GM19238 (cell line): Measurements from ENCODE around the gene OR2T10.
"Not testable (repeated sequence)": the region's sequence is repeated elsewhere in the genome, so short reads cannot be mapped to it uniquely, and the experiment has no call there.

ENCODE experiments used
- DNase-seq: peaks from one replicate; pipeline ENCODE4 v3.0.0; 2011; ENCODE audit warnings: low spot score; ENCODE audit not compliant: insufficient read length

The OR2T10 gene

GRCh38 chr1:248596615-248597014 is 885 bp downstream of the OR2T10 start:
- DNase-seq: no peak

- no peak for DNase-seq
Observed at GRCh38 chr1:248593226-248593625, 4.3 kb downstream of the OR2T10 start.

- no peak for DNase-seq
Observed at GRCh38 chr1:248592655-248593054, 4.8 kb downstream of the OR2T10 start.

- no peak for DNase-seq
Observed at GRCh38 chr1:248590055-248590454, 7.4 kb downstream of the OR2T10 start.

GRCh38 chr1:248589334-248589733 is 8.2 kb downstream of the OR2T10 start:
- no peak for DNase-seq

GRCh38 chr1:248585266-248585665 is 12.2 kb downstream of the OR2T10 start:
- DNase-seq: no peak

- DNase-seq: no peak
Observed at GRCh38 chr1:248576260-248576980, 21.1 kb downstream of the OR2T10 start.

- not testable (repeated sequence) for DNase-seq
Observed at GRCh38 chr1:248574657-248575056, 22.8 kb downstream of the OR2T10 start, which contains the start of gene OR2T34. OR2T34 (minus strand) TSS chr1:248574757; CDS start chr1:248574757, 0 bp downstream.

GRCh38 chr1:248573856-248574255 is 23.6 kb downstream of the OR2T10 start:
- not testable (repeated sequence) for DNase-seq

- not testable (repeated sequence) for DNase-seq
Observed at GRCh38 chr1:248572049-248572448, 25.5 kb downstream of the OR2T10 start.

- not testable (repeated sequence) for DNase-seq
Observed at GRCh38 chr1:248570811-248571210, 26.7 kb downstream of the OR2T10 start.

- DNase-seq: not testable (repeated sequence)
Observed at GRCh38 chr1:248569049-248569448, 28.5 kb downstream of the OR2T10 start.

- peak; percentile 0 for DNase-seq
Observed at GRCh38 chr1:248565530-248566373, 31.7 kb downstream of the OR2T10 start.

GRCh38 chr1:248562672-248563071 is 34.8 kb downstream of the OR2T10 start, which contains the start of gene OR2T29:
OR2T29 (minus strand) TSS chr1:248562772; CDS start chr1:248559491, 3,281 bp downstream.
- not testable (repeated sequence) for DNase-seq

GRCh38 chr1:248551027-248551426 is 46.5 kb downstream of the OR2T10 start:
- DNase-seq: not testable (repeated sequence)

GRCh38 chr1:248547383-248547782 is 50.1 kb downstream of the OR2T10 start:
- DNase-seq: not testable (repeated sequence)
